Thoracic aorta (tissue), 2 donors: ENCODE measurements around the gene ANKRD6. TPM values are rescaled to one million over a fixed set of nuclear protein-coding genes. Genes with fewer than 3 reads are reported as not detected.

ENCODE experiments used
- ATAC-seq: fragments of 150-250 bp; one replicate; pipeline ENCODE4 v1.8.0; 2017; ENCODE audit warnings: low read depth; ENCODE audit not compliant: insufficient number of reproducible peaks, low FRiP score
- DNase-seq: peaks from one replicate; pipeline ENCODE4 v3.0.0-alpha.2; 2020; ENCODE audit warnings: low spot score
- H3K27ac ChIP-seq, 2 donors: fragments of 200-600 bp; sonication (generic); 1 replicate in 1 of 2; 2 replicates in 1 of 2; pipeline ENCODE4 v1.5.1; 2016; ENCODE audit warnings: mild to moderate bottlenecking in 2 of 2, moderate library complexity in 2 of 2
- H3K27me3 ChIP-seq: fragments of 200-600 bp; sonication (generic); replicated peaks from 2 replicates; pipeline ENCODE4 v1.6.0; 2016; ENCODE audit warnings: mild to moderate bottlenecking; ENCODE audit not compliant: insufficient read depth
- H3K36me3 ChIP-seq: fragments of 200-600 bp; sonication (generic); one replicate; pipeline ENCODE4 v1.5.1; 2016
- H3K4me1 ChIP-seq, 2 donors: fragments of 200-600 bp; sonication (generic); 1 replicate in 1 of 2; 2 replicates in 1 of 2; pipeline versions ENCODE4 v1.5.1 to v1.6.0; 2016; ENCODE audit warnings: low read depth in 2 of 2, mild to moderate bottlenecking in 1 of 2; ENCODE audit not compliant: control insufficient read depth in 1 of 2
- H3K4me3 ChIP-seq: fragments of 200-600 bp; sonication (generic); 2 replicates; pipeline ENCODE4 v1.5.1; 2016; ENCODE audit warnings: mild to moderate bottlenecking
- H3K9me3 ChIP-seq: fragments of 200-600 bp; sonication (generic); 2 replicates; pipeline ENCODE4 v1.5.1; 2016
- CTCF ChIP-seq: fragments of 200-600 bp; sonication (generic); IDR thresholded peaks from one replicate; pipeline ENCODE4 v1.5.1; 2019; ENCODE audit warnings: antibody characterized with exemption
- total RNA-seq, 2 donors: library from RNA; depleted of rRNA; stranded (reverse); fragments of >200 nt; gene quantifications; one replicate each; pipeline versions ENCODE4 v1.1.0 to v1.2.3, GENCODE V29; 2016

ANKRD6 gene
- total RNA-seq, 2 donors from 2014 or later: 35.3 to 91.9 TPM

- no peak overlapping the region for H3K4me3 ChIP-seq
- H3K27ac ChIP-seq: no peak overlapping the region
- no peaks in the 10 kb centered on the region for H3K27me3 ChIP-seq
- ATAC-seq (no peak), DNase-seq (no peak)
- TF ChIP-seq CTCF: no peak
- peaks cover 5 to 7% of the 10 kb centered on the region in 2 donors for H3K4me1 ChIP-seq
- no peaks in the 10 kb centered on the region for H3K9me3 ChIP-seq
- H3K36me3 ChIP-seq: no peaks in the 10 kb centered on the region
These were observed 157.2 kb downstream of the ANKRD6 start for GRCh38 chr6:89590133-89590532.

GRCh38 chr6:89591745-89592144, 158.8 kb downstream of the ANKRD6 start:
- H3K4me3 ChIP-seq: no peak overlapping the region
- no peak for ATAC-seq
- no peak for TF ChIP-seq CTCF
- no peaks in the 10 kb centered on the region for H3K9me3 ChIP-seq
- no peaks in the 10 kb centered on the region for H3K27me3 ChIP-seq
- peaks cover 4 to 5% of the 10 kb centered on the region in 2 donors for H3K4me1 ChIP-seq
- no peak overlapping the region for H3K27ac ChIP-seq
- H3K36me3 ChIP-seq: no peaks in the 10 kb centered on the region
- DNase-seq: no peak

GRCh38 chr6:89596056-89596455, 163.1 kb downstream of the ANKRD6 start:
- Histone ChIP-seq H3K4me3 (no peak overlapping the region), H3K27me3 (no peaks in the 10 kb centered on the region), H3K9me3 (no peaks in the 10 kb centered on the region), H3K4me1 (peaks cover 4 to 34% of the 10 kb centered on the region in 2 donors), H3K27ac (no peak overlapping the region), H3K36me3 (no peaks in the 10 kb centered on the region)
- DNase-seq: no peak
- TF ChIP-seq CTCF: no peak
- ATAC-seq: no peak

- ATAC-seq (no peak), DNase-seq (no peak)
- TF ChIP-seq CTCF: no peak
- H3K27me3 ChIP-seq: no peaks in the 10 kb centered on the region
- H3K27ac ChIP-seq: no peak overlapping the region
- H3K4me3 ChIP-seq: no peak overlapping the region
- H3K9me3 ChIP-seq: no peaks in the 10 kb centered on the region
- no peaks in the 10 kb centered on the region for H3K36me3 ChIP-seq
- H3K4me1 ChIP-seq: peaks cover 4 to 34% of the 10 kb centered on the region in 2 donors
These were observed 163.5 kb downstream of the ANKRD6 start for GRCh38 chr6:89596484-89596883.

- DNase-seq (no peak), ATAC-seq (no peak)
These were observed 164.4 kb downstream of the ANKRD6 start for GRCh38 chr6:89597372-89597771.

More at GRCh38 chr6:89597372-89597771, 164.4 kb downstream of the ANKRD6 start:
- no peaks in the 10 kb centered on the region for H3K9me3 ChIP-seq
- peaks cover 4 to 34% of the 10 kb centered on the region in 2 donors for H3K4me1 ChIP-seq
- H3K27me3 ChIP-seq: no peaks in the 10 kb centered on the region
- H3K36me3 ChIP-seq: no peaks in the 10 kb centered on the region
- no peak for TF ChIP-seq CTCF
- H3K27ac ChIP-seq: no peak overlapping the region
- no peak overlapping the region for H3K4me3 ChIP-seq
